ENCODE measurements around the gene RIF1.

RIF1 gene

DNA sequence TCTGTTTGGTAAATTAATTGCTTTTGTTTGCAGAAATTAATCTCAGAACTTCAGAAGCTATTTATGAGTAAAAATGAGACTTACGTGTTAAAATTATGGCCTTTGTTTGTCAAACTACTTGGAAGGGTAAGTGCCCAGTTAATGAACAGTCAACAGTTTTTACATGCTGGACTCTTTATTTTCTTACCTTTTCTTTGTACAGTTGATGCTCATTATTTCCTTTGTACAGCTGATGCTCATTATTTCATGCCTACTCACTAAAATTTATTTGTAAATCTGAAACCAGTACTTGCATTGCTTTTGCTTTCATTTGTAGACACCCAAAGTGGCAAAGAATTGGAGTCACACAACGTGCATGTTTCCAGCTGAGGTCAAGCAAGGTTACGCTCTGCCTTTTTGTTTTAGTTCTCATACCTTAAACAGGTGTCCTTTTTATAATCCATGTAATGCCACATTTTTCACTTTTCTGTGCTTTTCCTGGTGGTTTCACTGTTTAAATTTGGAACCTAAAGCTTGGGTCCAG lies 13.3 kb downstream of the RIF1 start:
- DNase-seq (ENCODE audit: low read depth in 2 of 2), result no peak

- DNase-seq (ENCODE audit: low read depth in 2 of 2), result no peak
These were observed 14.1 kb downstream of the RIF1 start for GRCh38 chr2:151423760-151424159.

DNA sequence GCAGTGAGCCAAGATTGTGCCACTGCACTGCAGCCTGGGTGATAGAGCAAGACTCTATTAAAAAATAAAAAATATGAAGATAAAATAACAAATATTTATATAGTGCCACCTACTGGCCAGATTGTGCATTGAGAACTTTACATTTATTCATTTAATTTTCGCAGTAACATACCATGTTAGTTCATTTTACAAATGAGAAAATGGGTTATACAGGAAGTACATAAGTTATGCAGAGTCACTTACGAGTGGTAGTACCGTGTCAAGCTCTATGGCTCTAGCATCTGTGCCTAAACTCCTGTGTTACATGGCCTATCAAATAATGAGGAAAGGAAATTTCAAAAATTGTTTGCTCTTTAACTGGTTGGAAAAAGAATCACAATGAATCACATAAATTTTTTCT lies 27.9 kb downstream of the RIF1 start:
- no peak for DNase-seq (ENCODE audit: low read depth in 2 of 2)

DNA sequence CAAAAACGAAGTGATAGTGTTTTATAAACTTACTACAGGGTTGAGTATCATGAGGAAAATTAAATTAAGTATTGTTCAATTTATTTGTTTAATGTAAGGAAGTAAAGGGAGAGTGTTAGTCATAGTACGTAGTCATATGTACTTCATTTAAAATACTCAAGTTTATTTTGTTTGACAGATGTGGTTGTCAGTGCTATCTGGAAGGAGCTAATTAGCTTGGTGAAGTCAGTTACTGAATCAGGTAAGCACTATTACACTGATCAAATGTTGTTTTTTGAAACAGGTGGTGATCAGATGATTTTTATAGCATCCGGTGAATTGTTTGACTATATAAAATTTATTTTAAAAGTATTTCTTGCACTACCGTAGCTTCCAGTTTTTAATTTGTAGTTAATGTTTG lies 28.8 kb downstream of the RIF1 start:
- no peak for DNase-seq (ENCODE audit: low read depth in 2 of 2)

- no peak for DNase-seq (ENCODE audit: low read depth in 2 of 2)
These were observed 29.4 kb downstream of the RIF1 start for GRCh38 chr2:151439127-151439526.

DNA sequence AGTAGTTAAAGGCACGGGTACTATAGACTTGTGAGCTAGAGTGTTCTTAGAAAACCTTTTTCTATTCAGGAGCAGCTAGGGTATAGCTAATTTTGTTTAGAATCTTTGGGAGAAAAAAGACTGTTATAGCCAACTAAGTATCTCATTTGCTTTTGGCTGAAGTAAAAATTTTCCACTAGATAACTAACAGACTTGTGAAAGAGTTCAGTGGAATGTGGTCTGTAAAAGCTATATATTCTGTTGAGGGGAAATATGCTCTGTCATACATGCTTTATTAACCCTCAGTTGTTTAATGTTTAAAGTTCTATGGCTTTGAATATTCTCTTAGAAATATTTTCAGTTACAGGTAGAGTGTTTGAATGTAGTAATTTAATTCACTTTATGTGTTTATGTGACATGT lies 49.7 kb downstream of the RIF1 start:
- DNase-seq (ENCODE audit: low read depth in 2 of 2), result no peak

DNA sequence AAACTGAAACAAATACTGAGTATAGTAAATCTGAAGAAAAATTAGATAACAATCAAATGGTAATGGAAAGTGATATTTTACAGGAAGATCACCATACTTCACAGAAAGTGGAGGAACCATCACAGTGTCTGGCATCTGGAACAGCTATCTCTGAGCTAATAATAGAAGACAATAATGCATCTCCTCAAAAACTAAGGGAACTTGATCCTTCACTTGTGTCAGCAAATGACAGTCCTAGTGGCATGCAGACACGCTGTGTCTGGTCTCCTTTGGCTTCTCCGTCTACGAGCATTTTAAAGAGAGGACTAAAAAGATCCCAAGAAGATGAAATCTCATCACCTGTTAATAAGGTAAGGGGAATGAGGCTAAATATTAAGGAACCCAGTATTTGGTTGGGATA lies 56.1 kb downstream of the RIF1 start:
- no peak for DNase-seq (ENCODE audit: low read depth in 2 of 2)

DNA sequence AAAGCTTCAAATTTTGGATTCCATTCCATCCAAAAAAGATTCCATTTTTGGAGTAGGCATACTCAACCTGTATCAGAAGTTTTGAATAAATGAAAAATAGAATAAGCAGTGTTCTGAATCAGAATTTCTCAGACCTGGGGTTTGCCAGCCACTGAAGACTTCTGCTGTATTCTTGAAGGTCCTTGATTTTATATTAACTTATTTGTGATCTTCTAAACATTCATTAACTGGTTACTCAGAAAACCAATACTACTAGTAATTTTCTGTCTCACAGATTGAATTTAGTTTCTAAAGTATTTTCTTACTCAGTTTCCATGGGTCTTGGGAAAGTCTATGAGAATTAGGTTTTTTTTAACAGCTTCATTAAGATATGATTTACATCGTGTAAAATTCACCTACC lies 60.9 kb downstream of the RIF1 start:
- no peak for DNase-seq (ENCODE audit: low read depth in 2 of 2)

GRCh38 chr2:151472966-151473365 lies 63.3 kb downstream of the RIF1 start:
- DNase-seq (ENCODE audit: low read depth in 2 of 2), result no peak

- no peak for DNase-seq (ENCODE audit: low read depth in 2 of 2)
These were observed 65.4 kb downstream of the RIF1 start for GRCh38 chr2:151475071-151475470.

GRCh38 chr2:151476287-151476686 lies 66.6 kb downstream of the RIF1 start:
- DNase-seq (ENCODE audit: low read depth in 2 of 2), result no peak

DNA sequence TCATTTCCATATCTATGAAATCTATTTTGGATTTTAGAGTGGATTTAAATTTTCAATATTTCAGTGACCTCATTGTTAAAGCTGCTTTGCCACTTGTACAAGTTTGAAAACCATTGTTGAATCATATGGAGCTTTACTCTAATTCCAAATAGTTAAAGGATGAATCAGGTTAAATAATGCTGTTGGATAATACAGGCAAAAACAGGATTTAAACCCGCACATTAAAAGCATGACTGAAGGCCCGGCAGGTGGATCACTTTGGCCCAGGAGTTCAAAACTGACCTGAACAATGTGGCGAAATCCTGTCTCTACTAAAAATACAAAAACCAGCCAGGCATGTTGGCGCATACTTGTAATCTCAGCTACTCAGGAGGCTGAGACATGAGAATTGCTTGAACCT lies 68.3 kb downstream of the RIF1 start:
- no peak for DNase-seq (ENCODE audit: low read depth in 2 of 2)

GRCh38 chr2:151481744-151482143 lies 72.0 kb downstream of the RIF1 start:
- DNase-seq (ENCODE audit: low read depth in 2 of 2), result no peak

DNA sequence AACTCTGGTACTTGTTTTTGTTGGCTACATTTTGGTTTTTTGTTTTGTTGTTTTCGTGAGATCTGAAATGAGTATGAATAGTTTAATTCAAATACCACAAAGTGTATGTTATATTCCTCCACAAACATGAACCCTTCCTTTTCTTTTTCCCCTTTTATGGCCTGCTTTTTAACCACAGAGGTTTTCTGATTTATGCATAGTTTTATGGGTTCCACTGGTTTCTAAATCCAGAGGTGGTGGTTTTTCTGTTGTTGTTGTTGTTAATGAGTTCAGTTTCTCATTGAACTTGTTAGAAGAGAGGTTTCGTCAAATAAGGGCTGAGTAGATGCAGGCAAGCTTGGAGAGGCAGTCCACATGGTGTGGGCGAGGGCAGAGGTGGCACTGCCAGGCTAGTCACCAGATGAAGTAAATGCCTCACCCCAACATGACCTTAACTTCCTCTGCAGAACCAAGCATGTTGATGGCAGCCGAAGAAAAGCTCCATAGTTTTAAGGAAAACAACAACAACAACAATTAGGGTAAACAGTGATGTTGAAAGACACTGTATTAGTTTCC lies 72.5 kb downstream of the RIF1 start:
- no peak for DNase-seq (ENCODE audit: low read depth in 2 of 2)

GRCh38 chr2:151483546-151483945 lies 73.8 kb downstream of the RIF1 start:
- DNase-seq (ENCODE audit: low read depth in 2 of 2), result no peak

DNA sequence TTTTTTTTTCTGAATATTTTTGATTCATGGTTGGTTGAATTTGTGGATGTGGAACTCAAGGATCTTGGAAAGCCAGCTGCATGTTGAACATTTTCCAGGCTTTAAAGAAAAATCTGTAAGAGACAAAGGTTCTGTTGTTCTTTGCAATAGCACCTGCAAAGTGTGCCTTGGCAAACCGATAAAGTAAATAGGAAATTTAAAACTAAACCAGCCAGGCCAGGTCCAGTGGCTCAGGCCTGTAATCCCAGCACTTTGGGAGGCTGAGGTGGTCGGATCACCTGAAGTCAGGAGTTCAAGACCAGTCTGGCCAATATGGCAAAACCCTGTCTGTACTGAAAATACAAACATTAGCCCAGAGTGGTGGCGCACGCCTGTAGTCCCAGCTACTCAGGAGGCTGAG lies 74.4 kb downstream of the RIF1 start:
- DNase-seq (ENCODE audit: low read depth in 2 of 2), result no peak

DNA sequence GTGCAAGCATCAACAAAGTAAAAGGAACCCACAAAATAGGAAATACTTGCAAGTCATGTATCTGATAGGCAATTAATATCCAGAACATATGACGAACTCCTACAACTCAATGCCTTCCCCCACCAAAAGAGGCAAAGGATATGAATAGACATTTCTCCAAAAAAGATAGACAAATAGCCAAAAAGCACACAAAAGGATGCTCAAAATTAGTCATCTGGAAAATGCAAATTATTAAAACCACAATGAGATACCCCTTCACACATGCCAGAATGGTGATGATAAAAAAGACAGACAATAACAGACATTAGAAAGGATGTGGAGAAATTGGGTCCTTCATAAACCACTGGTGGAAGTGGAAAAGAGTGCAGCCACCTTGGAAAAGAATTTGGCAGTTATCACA lies 76.4 kb downstream of the RIF1 start:
- DNase-seq (ENCODE audit: low read depth in 2 of 2), result no peak

- no peak for DNase-seq (ENCODE audit: low read depth in 2 of 2)
These were observed 80.6 kb downstream of the RIF1 start for GRCh38 chr2:151490276-151490675.

- DNase-seq (ENCODE audit: low read depth in 2 of 2), result no peak
These were observed 81.8 kb downstream of the RIF1 start for GRCh38 chr2:151491496-151491895.

GRCh38 chr2:151498178-151498577 lies 88.5 kb downstream of the RIF1 start:
- no peak for DNase-seq (ENCODE audit: low read depth in 2 of 2)

- no peak for DNase-seq (ENCODE audit: low read depth in 2 of 2)
These were observed 96.5 kb downstream of the RIF1 start for GRCh38 chr2:151506170-151506569.

DNA sequence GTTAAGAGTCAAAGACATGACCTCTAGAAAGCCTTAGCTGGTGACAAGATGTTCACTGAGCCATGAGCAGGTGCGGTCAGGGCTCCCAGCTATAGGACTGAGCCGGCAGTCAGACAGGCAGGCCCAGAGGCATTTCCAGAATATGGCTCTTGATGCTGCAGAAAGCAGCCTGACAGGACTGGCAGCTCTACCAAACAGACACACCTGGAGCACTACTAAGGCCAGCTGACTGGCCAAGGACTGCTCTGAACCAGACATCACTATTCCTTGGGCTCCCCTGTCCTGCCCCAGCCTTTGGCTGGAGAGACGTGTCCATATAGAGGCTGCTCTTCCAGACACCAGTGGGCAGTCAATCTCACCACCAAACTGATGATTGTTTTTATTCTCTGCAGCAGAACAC lies 98.8 kb downstream of the RIF1 start:
- no peak for DNase-seq (ENCODE audit: low read depth in 2 of 2)

- DNase-seq (ENCODE audit: low read depth in 2 of 2), result no peak
These were observed 109.1 kb downstream of the RIF1 start for GRCh38 chr2:151518802-151519201.

DNA sequence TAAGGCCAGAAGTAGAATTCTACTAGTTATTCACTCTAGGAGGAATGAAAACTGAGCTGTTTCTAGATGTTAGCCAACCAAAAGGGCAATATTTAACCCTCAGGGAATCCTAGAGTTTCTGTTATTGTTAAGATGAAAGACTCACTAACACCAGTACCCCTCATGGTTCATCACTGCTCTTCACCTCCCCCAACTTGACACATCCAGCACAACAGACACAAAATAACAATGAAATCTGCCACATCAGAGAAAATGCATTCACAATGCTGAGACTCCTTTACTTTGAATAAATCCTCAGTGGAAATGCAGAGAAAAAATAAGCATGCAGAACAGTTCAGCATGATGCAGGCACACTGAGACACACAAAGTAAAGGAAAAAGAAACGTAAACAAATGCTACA lies 111.3 kb downstream of the RIF1 start:
- DNase-seq (ENCODE audit: low read depth in 2 of 2), result no peak
